ENCODE data around the gene CDKAL1. TPM values are rescaled to one million over a fixed set of nuclear protein-coding genes. Genes with fewer than 3 reads are reported as not detected.

CDKAL1 gene
- total RNA-seq, 2 experiments from 2014 or later = 22.6 to 22.7 TPM

- DNase-seq = no peak
- Mint-ChIP-seq H3K36me3 (peaks cover 28% of the 10 kb centered on the region), H3K27ac (no peak overlapping the region), H3K9me3 (no peaks in the 10 kb centered on the region), H3K4me1 (peaks cover 2% of the 10 kb centered on the region), H3K27me3 (no peaks in the 10 kb centered on the region), H3K4me3 (no peak overlapping the region)
These were observed 637.5 kb downstream of the CDKAL1 start for GRCh38 chr6:21171801-21172200.

- H3K4me3 Mint-ChIP-seq = no peak overlapping the region
These were observed 638.8 kb downstream of the CDKAL1 start for GRCh38 chr6:21173031-21173430.

GRCh38 chr6:21173678-21174077 lies 639.4 kb downstream of the CDKAL1 start:
- peaks cover 28% of the 10 kb centered on the region for H3K36me3 Mint-ChIP-seq
- no peak overlapping the region for H3K4me3 Mint-ChIP-seq
- no peaks in the 10 kb centered on the region for H3K27me3 Mint-ChIP-seq
- DNase-seq = no peak
- no peaks in the 10 kb centered on the region for H3K9me3 Mint-ChIP-seq
- no peak overlapping the region for H3K27ac Mint-ChIP-seq
- H3K4me1 Mint-ChIP-seq = peaks cover 2% of the 10 kb centered on the region

More at GRCh38 chr6:21173031-21173430, 638.8 kb downstream of the CDKAL1 start:
- H3K27ac Mint-ChIP-seq = no peak overlapping the region
- DNase-seq = no peak
- H3K4me1 Mint-ChIP-seq = peaks cover 2% of the 10 kb centered on the region
- H3K36me3 Mint-ChIP-seq = peaks cover 29% of the 10 kb centered on the region
- no peaks in the 10 kb centered on the region for H3K9me3 Mint-ChIP-seq
- H3K27me3 Mint-ChIP-seq = no peaks in the 10 kb centered on the region

GRCh38 chr6:21176197-21176596 lies 641.9 kb downstream of the CDKAL1 start:
- Mint-ChIP-seq H3K27me3 (no peaks in the 10 kb centered on the region), H3K27ac (no peak overlapping the region), H3K4me3 (no peak overlapping the region), H3K9me3 (peaks cover 1% of the 10 kb centered on the region), H3K36me3 (peaks cover 39% of the 10 kb centered on the region), H3K4me1 (peaks cover 2% of the 10 kb centered on the region)
- DNase-seq = no peak

- Mint-ChIP-seq H3K27me3 (no peaks in the 10 kb centered on the region), H3K27ac (peak overlapping the region; percentile 17), H3K36me3 (peaks cover 33% of the 10 kb centered on the region), H3K9me3 (peaks cover 1% of the 10 kb centered on the region), H3K4me3 (no peak overlapping the region), H3K4me1 (no peaks in the 10 kb centered on the region)
- no peak for DNase-seq
These were observed 645.9 kb downstream of the CDKAL1 start for GRCh38 chr6:21180155-21180554.

GRCh38 chr6:21180800-21181337 lies 646.6 kb downstream of the CDKAL1 start:
- Mint-ChIP-seq H3K9me3 (peaks cover 1% of the 10 kb centered on the region), H3K4me1 (no peaks in the 10 kb centered on the region), H3K36me3 (peaks cover 33% of the 10 kb centered on the region), H3K27me3 (no peaks in the 10 kb centered on the region), H3K4me3 (no peak overlapping the region), H3K27ac (no peak overlapping the region)
- DNase-seq = no peak

- peaks cover 33% of the 10 kb centered on the region for H3K36me3 Mint-ChIP-seq
- no peak for DNase-seq
- H3K4me1 Mint-ChIP-seq = no peaks in the 10 kb centered on the region
- H3K27ac Mint-ChIP-seq = no peak overlapping the region
- no peak overlapping the region for H3K4me3 Mint-ChIP-seq
- H3K27me3 Mint-ChIP-seq = no peaks in the 10 kb centered on the region
- H3K9me3 Mint-ChIP-seq = peaks cover 1% of the 10 kb centered on the region
These were observed 647.6 kb downstream of the CDKAL1 start for GRCh38 chr6:21181866-21182265.

GRCh38 chr6:21182589-21182988 lies 648.3 kb downstream of the CDKAL1 start:
- DNase-seq = no peak
- Mint-ChIP-seq H3K36me3 (peaks cover 32% of the 10 kb centered on the region), H3K9me3 (peaks cover 1% of the 10 kb centered on the region), H3K27me3 (no peaks in the 10 kb centered on the region), H3K4me1 (no peaks in the 10 kb centered on the region), H3K27ac (no peak overlapping the region), H3K4me3 (no peak overlapping the region)

GRCh38 chr6:21185861-21186478 lies 651.7 kb downstream of the CDKAL1 start:
- Mint-ChIP-seq H3K27ac (no peak overlapping the region), H3K4me3 (no peak overlapping the region), H3K4me1 (peaks cover 6% of the 10 kb centered on the region), H3K36me3 (peaks cover 15% of the 10 kb centered on the region), H3K27me3 (no peaks in the 10 kb centered on the region), H3K9me3 (no peaks in the 10 kb centered on the region)
- DNase-seq = no peak

GRCh38 chr6:21186479-21187055 lies 652.3 kb downstream of the CDKAL1 start:
- no peak overlapping the region for H3K27ac Mint-ChIP-seq
- DNase-seq = no peak
- no peaks in the 10 kb centered on the region for H3K27me3 Mint-ChIP-seq
- H3K4me1 Mint-ChIP-seq = peaks cover 11% of the 10 kb centered on the region
- H3K36me3 Mint-ChIP-seq = peaks cover 17% of the 10 kb centered on the region
- no peak overlapping the region for H3K4me3 Mint-ChIP-seq
- no peaks in the 10 kb centered on the region for H3K9me3 Mint-ChIP-seq

- no peak overlapping the region for H3K27ac Mint-ChIP-seq
- peaks cover 1% of the 10 kb centered on the region for H3K9me3 Mint-ChIP-seq
- H3K4me3 Mint-ChIP-seq = no peak overlapping the region
These were observed 653.2 kb downstream of the CDKAL1 start for GRCh38 chr6:21187485-21187884.

GRCh38 chr6:21188505-21189223 lies 654.4 kb downstream of the CDKAL1 start:
- Mint-ChIP-seq H3K27me3 (no peaks in the 10 kb centered on the region), H3K27ac (no peak overlapping the region), H3K9me3 (peaks cover 1% of the 10 kb centered on the region), H3K36me3 (peaks cover 21% of the 10 kb centered on the region), H3K4me3 (no peak overlapping the region), H3K4me1 (peaks cover 11% of the 10 kb centered on the region)
- no peak for DNase-seq

More at GRCh38 chr6:21187485-21187884, 653.2 kb downstream of the CDKAL1 start:
- peaks cover 11% of the 10 kb centered on the region for H3K4me1 Mint-ChIP-seq
- H3K27me3 Mint-ChIP-seq = no peaks in the 10 kb centered on the region
- DNase-seq = no peak
- peaks cover 20% of the 10 kb centered on the region for H3K36me3 Mint-ChIP-seq

GRCh38 chr6:21189759-21190158 lies 655.5 kb downstream of the CDKAL1 start:
- H3K4me3 Mint-ChIP-seq = no peak overlapping the region
- H3K4me1 Mint-ChIP-seq = peaks cover 11% of the 10 kb centered on the region
- H3K27me3 Mint-ChIP-seq = no peaks in the 10 kb centered on the region

GRCh38 chr6:21190701-21191100 lies 656.4 kb downstream of the CDKAL1 start:
- Mint-ChIP-seq H3K4me3 (no peak overlapping the region), H3K9me3 (peaks cover 1% of the 10 kb centered on the region), H3K36me3 (peaks cover 24% of the 10 kb centered on the region), H3K4me1 (peaks cover 11% of the 10 kb centered on the region), H3K27ac (no peak overlapping the region), H3K27me3 (no peaks in the 10 kb centered on the region)
- DNase-seq = no peak

More at GRCh38 chr6:21189759-21190158, 655.5 kb downstream of the CDKAL1 start:
- H3K9me3 Mint-ChIP-seq = peaks cover 1% of the 10 kb centered on the region
- H3K27ac Mint-ChIP-seq = no peak overlapping the region
- no peak for DNase-seq
- peaks cover 24% of the 10 kb centered on the region for H3K36me3 Mint-ChIP-seq

- DNase-seq = no peak
- Mint-ChIP-seq H3K27me3 (no peaks in the 10 kb centered on the region), H3K36me3 (peaks cover 25% of the 10 kb centered on the region), H3K27ac (no peak overlapping the region), H3K4me1 (peaks cover 12% of the 10 kb centered on the region), H3K9me3 (peaks cover 1% of the 10 kb centered on the region), H3K4me3 (no peak overlapping the region)
These were observed 659.7 kb downstream of the CDKAL1 start for GRCh38 chr6:21193790-21194475.

All from activated naive CD8-positive, alpha-beta T cell treated with anti-CD3 and anti-CD28 coated beads for 36 hours (primary cell).